ENCODE results near the gene LPAR5. TPM values are rescaled to one million over a fixed set of nuclear protein-coding genes. Genes with fewer than 3 reads are reported as not detected.
A peak's percentile ranks its signal among the peaks of the same experiment; 100 is the strongest.

The LPAR5 gene
- total RNA-seq, 1 experiment from 2014 or later: 0.20 TPM

DNA sequence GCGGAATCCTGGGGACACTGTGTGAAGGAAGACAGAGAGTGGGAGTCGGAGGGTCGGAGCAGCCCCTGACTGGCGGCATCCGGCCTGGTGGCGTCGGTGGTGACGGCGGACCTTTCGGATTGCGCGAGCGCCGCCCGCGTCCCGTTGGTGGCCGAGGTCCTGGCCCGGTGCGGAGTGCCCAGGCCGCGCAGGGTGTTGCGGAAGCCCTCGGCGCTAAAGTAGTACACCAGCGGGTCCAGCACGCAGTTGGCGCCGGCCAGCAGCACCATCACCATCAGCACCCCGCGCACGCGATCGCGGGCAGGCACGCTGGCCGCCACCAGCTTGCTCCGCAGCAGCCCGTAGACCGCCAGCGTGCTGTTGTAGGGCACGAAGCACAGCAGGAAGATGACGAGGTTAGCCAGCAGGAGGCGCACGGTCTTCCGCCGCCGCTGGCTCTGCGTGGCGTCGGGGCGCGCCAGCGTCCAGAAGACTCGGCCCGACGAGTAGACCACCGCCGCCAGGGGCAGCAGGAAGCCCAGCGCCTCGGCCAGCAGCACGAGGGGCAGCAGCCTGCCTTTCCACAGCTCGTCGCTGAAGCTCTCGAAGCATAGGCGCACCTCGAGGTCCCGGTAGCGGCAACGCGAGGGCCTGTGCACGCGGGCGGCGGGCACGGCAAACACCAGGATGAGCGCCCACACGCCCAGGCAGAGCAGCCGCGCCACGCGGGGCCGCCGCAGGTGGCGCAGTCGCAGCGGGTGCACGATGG is 15.4 kb downstream of the LPAR5 start (continued):
- TF ChIP-seq, protein P1, sequence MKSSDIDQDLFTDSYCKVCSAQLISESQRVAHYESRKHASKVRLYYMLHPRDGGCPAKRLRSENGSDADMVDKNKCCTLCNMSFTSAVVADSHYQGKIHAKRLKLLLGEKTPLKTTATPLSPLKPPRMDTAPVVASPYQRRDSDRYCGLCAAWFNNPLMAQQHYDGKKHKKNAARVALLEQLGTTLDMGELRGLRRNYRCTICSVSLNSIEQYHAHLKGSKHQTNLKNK (CRISPR knock-in tag; IDR thresholded peaks at IDR 0.05): no peak
- TF ChIP-seq SP1 (CRISPR knock-in tag; conservative IDR thresholded peaks at IDR 0.05) (peak; percentile 87), TP53 (CRISPR knock-in tag; IDR thresholded peaks at IDR 0.05) (peak; percentile 97), OVOL2 (CRISPR knock-in tag; IDR thresholded peaks at IDR 0.05; ENCODE audit: borderline replicate concordance) (no peak), ZNF317 (CRISPR knock-in tag; IDR thresholded peaks at IDR 0.05; ENCODE audit: borderline replicate concordance, low read depth) (no peak), MYBL2 (CRISPR knock-in tag; IDR thresholded peaks at IDR 0.05) (peak; percentile 96), SMAD4 (CRISPR knock-in tag; IDR thresholded peaks at IDR 0.05) (no peak; the same call in none of the 2 replicates), ZNF138 (CRISPR knock-in tag; conservative IDR thresholded peaks at IDR 0.05) (peak; percentile 96), ZNF121 (CRISPR knock-in tag; IDR thresholded peaks at IDR 0.05) (peak; percentile 72), TCF7 (CRISPR knock-in tag; IDR thresholded peaks at IDR 0.05; ENCODE audit: low read depth) (peak; percentile 93; the same call in 1 of the 2 replicates), FOXK1 (CRISPR knock-in tag; IDR thresholded peaks at IDR 0.05) (peak; percentile 96), GRHL2 (CRISPR knock-in tag; IDR thresholded peaks at IDR 0.05; ENCODE audit: insufficient replicate concordance, severe bottlenecking) (no peak), FOXJ3 (CRISPR knock-in tag; IDR thresholded peaks at IDR 0.05; ENCODE audit: borderline replicate concordance) (no peak), ZNF423 (CRISPR knock-in tag; IDR thresholded peaks at IDR 0.05) (no peak), ZNF263 (CRISPR knock-in tag; IDR thresholded peaks at IDR 0.05; ENCODE audit: low read depth) (peak; percentile 21; the same call in 1 of the 2 replicates), TEAD4 (CRISPR knock-in tag; IDR thresholded peaks at IDR 0.05) (peak; percentile 80; the same call in 1 of the 2 replicates), ELF4 (CRISPR knock-in tag; IDR thresholded peaks at IDR 0.05; ENCODE audit: low read depth) (0 out of 2 replicates have a peak, but pooled peaks have one; percentile 71), NR2C2 (CRISPR knock-in tag; IDR thresholded peaks at IDR 0.05) (peak; percentile 77)
- TF ChIP-seq, protein P2, sequence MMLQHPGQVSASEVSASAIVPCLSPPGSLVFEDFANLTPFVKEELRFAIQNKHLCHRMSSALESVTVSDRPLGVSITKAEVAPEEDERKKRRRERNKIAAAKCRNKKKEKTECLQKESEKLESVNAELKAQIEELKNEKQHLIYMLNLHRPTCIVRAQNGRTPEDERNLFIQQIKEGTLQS (CRISPR knock-in tag; conservative IDR thresholded peaks at IDR 0.05): peak; percentile 87; the same call in 1 of the 2 replicates
- TF ChIP-seq, protein P3, sequence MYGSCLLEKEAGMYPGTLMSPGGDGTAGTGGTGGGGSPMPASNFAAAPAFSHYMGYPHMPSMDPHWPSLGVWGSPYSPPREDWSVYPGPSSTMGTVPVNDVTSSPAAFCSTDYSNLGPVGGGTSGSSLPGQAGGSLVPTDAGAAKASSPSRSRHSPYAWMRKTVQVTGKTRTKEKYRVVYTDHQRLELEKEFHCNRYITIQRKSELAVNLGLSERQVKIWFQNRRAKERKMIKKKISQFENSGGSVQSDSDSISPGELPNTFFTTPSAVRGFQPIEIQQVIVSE (CRISPR knock-in tag; IDR thresholded peaks at IDR 0.05; ENCODE audit: borderline replicate concordance): no peak
- TF ChIP-seq, protein P4, sequence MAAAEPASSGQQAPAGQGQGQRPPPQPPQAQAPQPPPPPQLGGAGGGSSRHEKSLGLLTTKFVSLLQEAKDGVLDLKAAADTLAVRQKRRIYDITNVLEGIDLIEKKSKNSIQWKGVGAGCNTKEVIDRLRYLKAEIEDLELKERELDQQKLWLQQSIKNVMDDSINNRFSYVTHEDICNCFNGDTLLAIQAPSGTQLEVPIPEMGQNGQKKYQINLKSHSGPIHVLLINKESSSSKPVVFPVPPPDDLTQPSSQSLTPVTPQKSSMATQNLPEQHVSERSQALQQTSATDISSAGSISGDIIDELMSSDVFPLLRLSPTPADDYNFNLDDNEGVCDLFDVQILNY (CRISPR knock-in tag; IDR thresholded peaks at IDR 0.05): peak; percentile 96
- TF ChIP-seq, protein P5, sequence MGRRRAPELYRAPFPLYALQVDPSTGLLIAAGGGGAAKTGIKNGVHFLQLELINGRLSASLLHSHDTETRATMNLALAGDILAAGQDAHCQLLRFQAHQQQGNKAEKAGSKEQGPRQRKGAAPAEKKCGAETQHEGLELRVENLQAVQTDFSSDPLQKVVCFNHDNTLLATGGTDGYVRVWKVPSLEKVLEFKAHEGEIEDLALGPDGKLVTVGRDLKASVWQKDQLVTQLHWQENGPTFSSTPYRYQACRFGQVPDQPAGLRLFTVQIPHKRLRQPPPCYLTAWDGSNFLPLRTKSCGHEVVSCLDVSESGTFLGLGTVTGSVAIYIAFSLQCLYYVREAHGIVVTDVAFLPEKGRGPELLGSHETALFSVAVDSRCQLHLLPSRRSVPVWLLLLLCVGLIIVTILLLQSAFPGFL (CRISPR knock-in tag; IDR thresholded peaks at IDR 0.05; ENCODE audit: borderline replicate concordance): no peak
- TF ChIP-seq, protein P6, sequence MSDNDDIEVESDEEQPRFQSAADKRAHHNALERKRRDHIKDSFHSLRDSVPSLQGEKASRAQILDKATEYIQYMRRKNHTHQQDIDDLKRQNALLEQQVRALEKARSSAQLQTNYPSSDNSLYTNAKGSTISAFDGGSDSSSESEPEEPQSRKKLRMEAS (CRISPR knock-in tag; IDR thresholded peaks at IDR 0.05): peak; percentile 99
- TF ChIP-seq, protein P7, sequence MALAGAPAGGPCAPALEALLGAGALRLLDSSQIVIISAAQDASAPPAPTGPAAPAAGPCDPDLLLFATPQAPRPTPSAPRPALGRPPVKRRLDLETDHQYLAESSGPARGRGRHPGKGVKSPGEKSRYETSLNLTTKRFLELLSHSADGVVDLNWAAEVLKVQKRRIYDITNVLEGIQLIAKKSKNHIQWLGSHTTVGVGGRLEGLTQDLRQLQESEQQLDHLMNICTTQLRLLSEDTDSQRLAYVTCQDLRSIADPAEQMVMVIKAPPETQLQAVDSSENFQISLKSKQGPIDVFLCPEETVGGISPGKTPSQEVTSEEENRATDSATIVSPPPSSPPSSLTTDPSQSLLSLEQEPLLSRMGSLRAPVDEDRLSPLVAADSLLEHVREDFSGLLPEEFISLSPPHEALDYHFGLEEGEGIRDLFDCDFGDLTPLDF (CRISPR knock-in tag; IDR thresholded peaks at IDR 0.05): peak; percentile 94
- TF ChIP-seq, protein P8, sequence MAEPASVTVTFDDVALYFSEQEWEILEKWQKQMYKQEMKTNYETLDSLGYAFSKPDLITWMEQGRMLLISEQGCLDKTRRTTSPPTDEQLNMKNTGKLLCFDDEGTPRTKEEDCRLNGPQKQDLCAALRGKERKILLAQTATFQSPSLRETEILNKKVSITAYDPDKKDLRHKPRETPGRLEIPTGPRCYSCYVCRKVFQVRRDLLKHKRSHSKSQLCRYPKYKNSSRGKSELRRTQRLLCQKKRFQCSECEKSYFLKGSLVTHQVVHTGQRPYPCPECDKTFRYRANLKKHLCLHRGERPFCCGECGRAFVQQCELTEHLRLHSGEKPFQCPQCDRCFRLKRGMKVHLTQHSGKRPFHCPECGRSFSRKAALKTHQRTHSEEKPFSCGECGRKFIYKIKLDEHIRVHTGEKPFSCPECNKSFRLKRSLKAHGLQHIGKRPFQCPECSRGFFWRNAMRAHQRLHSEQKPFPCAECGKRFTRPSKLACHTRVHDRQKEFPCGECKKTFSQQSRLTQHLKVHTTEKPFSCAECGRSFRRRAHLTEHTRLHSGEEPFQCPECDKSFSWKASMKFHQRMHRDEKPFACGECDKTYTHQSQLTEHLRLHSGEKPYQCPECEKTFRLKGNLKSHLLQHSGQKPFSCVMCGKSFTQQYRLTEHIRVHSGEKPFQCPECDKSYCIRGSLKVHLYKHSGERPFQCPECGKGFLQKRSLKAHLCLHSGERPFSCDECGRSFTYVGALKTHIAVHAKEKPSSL (CRISPR knock-in tag; conservative IDR thresholded peaks at IDR 0.05): no peak
- TF ChIP-seq, protein P9, sequence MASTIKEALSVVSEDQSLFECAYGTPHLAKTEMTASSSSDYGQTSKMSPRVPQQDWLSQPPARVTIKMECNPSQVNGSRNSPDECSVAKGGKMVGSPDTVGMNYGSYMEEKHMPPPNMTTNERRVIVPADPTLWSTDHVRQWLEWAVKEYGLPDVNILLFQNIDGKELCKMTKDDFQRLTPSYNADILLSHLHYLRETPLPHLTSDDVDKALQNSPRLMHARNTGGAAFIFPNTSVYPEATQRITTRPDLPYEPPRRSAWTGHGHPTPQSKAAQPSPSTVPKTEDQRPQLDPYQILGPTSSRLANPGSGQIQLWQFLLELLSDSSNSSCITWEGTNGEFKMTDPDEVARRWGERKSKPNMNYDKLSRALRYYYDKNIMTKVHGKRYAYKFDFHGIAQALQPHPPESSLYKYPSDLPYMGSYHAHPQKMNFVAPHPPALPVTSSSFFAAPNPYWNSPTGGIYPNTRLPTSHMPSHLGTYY (CRISPR knock-in tag; IDR thresholded peaks at IDR 0.05): no peak

Measured in WTC11 (cell line).